PC-3 (cell line): ENCODE results near the gene DYTN. TPM values are rescaled to one million over a fixed set of nuclear protein-coding genes. Genes with fewer than 3 reads are reported as not detected.

Experiments used
- ATAC-seq: fragments of 200-7000 bp; cut with Tn5 transposase; 2 replicates; pipeline ENCODE4 v1.9.1; 2020; ENCODE audit warnings: mild to moderate bottlenecking, moderate library complexity
- BruUV-seq: library from RNA; stranded (reverse); fragments of 400-500 nt; replicated peaks from 2 replicates; lab custom pipeline; 2021; lab: Mats Ljungman, UMichigan
- CTCF ChIA-PET: fragments of 300-600 bp; sonication (Branson Sonifier 250); formaldehyde crosslinking; loops from one replicate; lab custom pipeline; 2022; ENCODE audit warnings: antibody characterized with exemption; lab: Charles Lee
- POLR2A ChIA-PET: fragments of 300-600 bp; sonication (Branson Sonifier 250); formaldehyde crosslinking; loops from one replicate; lab custom pipeline; 2022; ENCODE audit warnings: antibody characterized with exemption; ENCODE audit not compliant: unreplicated experiment; lab: Charles Lee
- DNase-seq: peaks from one replicate; pipeline ENCODE4 v3.0.0-alpha.2; 2015
- H2AFZ ChIP-seq: fragments of 300-600 bp; sonication (generic); 2 replicates; pipeline ENCODE4 v1.6.0; 2016; ENCODE audit warnings: antibody characterized with exemption, low read length
- H3F3A ChIP-seq: fragments of 300-600 bp; sonication (generic); one replicate; pipeline ENCODE4 v1.6.0; 2017; ENCODE audit warnings: antibody characterized with exemption, low read length, control low read depth, mild to moderate bottlenecking; ENCODE audit not compliant: unreplicated experiment
- H3K27ac ChIP-seq: fragments of 300-600 bp; sonication (generic); 2 replicates; pipeline ENCODE4 v1.5.1; 2016; ENCODE audit warnings: mild to moderate bottlenecking, low read length
- H3K27me3 ChIP-seq: fragments of 300-600 bp; sonication (generic); 2 replicates; pipeline ENCODE4 v1.6.1; 2016; ENCODE audit warnings: low read length, mixed read lengths
- H3K36me3 ChIP-seq: fragments of 300-600 bp; sonication (generic); 2 replicates; pipeline ENCODE4 v1.6.1; 2016; ENCODE audit warnings: low read depth, mixed run types, low read length, mixed read lengths
- H3K4me1 ChIP-seq: fragments of 300-600 bp; sonication (generic); 2 replicates; pipeline ENCODE4 v1.5.1; 2016; ENCODE audit warnings: low read length; ENCODE audit not compliant: insufficient read depth
- H3K4me2 ChIP-seq: fragments of 300-600 bp; sonication (generic); 2 replicates; pipeline ENCODE4 v1.6.0; 2016; ENCODE audit warnings: low read length
- H3K4me3 ChIP-seq: fragments of 300-600 bp; sonication (generic); 2 replicates; pipeline ENCODE4 v1.5.1; 2016; ENCODE audit warnings: mild to moderate bottlenecking, low read length, mixed read lengths
- H3K79me2 ChIP-seq: fragments of 300-600 bp; sonication (generic); 2 replicates; pipeline ENCODE4 v1.6.1; 2017; ENCODE audit warnings: low read length, mixed read lengths
- H3K9ac ChIP-seq: fragments of 300-600 bp; sonication (generic); 2 replicates; pipeline ENCODE4 v1.6.0; 2016; ENCODE audit warnings: mild to moderate bottlenecking, low read length
- H3K9me2 ChIP-seq: fragments of 300-600 bp; sonication (generic); replicated peaks from 2 replicates; pipeline ENCODE4 v1.6.1; 2016; ENCODE audit warnings: mixed run types, low read length, mixed read lengths
- H3K9me3 ChIP-seq: fragments of 300-600 bp; sonication (generic); 2 replicates; pipeline ENCODE4 v1.6.1; 2016; ENCODE audit warnings: low read length, mixed read lengths
- H4K20me1 ChIP-seq: fragments of 300-600 bp; sonication (generic); 2 replicates; pipeline ENCODE4 v1.6.1; 2016; ENCODE audit warnings: low read length, mixed read lengths
- CTCF ChIP-seq: fragments of 300-600 bp; sonication (generic); conservative IDR thresholded peaks from 2 replicates; pipeline ENCODE4 v1.5.1; 2017; ENCODE audit warnings: antibody characterized with exemption, low read depth, mild to moderate bottlenecking, low read length
- EZH2 ChIP-seq: fragments of 300-600 bp; sonication (generic); IDR thresholded peaks from one replicate; pipeline ENCODE4 v1.6.1; 2017; ENCODE audit warnings: antibody characterized with exemption, mild to moderate bottlenecking, low read length; ENCODE audit not compliant: unreplicated experiment
- EZH2phosphoT487 ChIP-seq: fragments of 300-600 bp; sonication (generic); IDR thresholded peaks from 2 replicates; pipeline ENCODE4 v1.6.1; 2018; ENCODE audit warnings: mild to moderate bottlenecking, antibody characterized with exemption, low read length, borderline replicate concordance
- intact Hi-C: fragments of 100-400 bp; cut with micrococcal nuclease; formaldehyde crosslinking; loops from 2 replicates; pipeline ENCODE4 v1.9.0; 2023
- total RNA-seq: library from RNA; depleted of rRNA; stranded (reverse); fragments of >200 nt; gene quantifications from 2 replicates; pipeline ENCODE4 v1.2.3, GENCODE V29; 2014

DYTN gene
- total RNA-seq, 1 experiment from 2014 or later, result not detected

GRCh38 chr2:206611736-206612135 is 106.5 kb downstream of the DYTN start:
- Histone ChIP-seq H3K4me1 (peaks cover 56% of the 10 kb centered on the region), H3K27me3 (no peaks in the 10 kb centered on the region), H2AFZ (peak overlapping the region; percentile 4; the same call in 1 of the 2 replicates), H3K4me2 (peak overlapping the region; percentile 79), H3F3A (peaks cover 6% of the 10 kb centered on the region), H3K9me2 (no peaks in the 10 kb centered on the region), H4K20me1 (no peaks in the 10 kb centered on the region), H3K9ac (peak overlapping the region; percentile 42), H3K79me2 (no peaks in the 10 kb centered on the region), H3K27ac (peak overlapping the region; percentile 88), H3K4me3 (peak overlapping the region; percentile 41), H3K36me3 (no peaks in the 10 kb centered on the region), H3K9me3 (no peaks in the 10 kb centered on the region)
- TF ChIP-seq CTCF, result no peak
- ChIA-PET CTCF (no interaction called here), POLR2A (interaction anchor here (0.6 kb wide), 1 partner anchor 632 kb away, joined by 3 read pairs; no protein-coding TSS in a partner anchor)
- intact Hi-C loops, result loop anchor here (2.0 to 10.0 kb wide), 2 partner anchors 53 to 553 kb away; partner anchors contain the start of gene KLF7
- DNase-seq (peak; percentile 55), ATAC-seq (peak; percentile 33)
- no TSS peak for BruUV-seq

DNA sequence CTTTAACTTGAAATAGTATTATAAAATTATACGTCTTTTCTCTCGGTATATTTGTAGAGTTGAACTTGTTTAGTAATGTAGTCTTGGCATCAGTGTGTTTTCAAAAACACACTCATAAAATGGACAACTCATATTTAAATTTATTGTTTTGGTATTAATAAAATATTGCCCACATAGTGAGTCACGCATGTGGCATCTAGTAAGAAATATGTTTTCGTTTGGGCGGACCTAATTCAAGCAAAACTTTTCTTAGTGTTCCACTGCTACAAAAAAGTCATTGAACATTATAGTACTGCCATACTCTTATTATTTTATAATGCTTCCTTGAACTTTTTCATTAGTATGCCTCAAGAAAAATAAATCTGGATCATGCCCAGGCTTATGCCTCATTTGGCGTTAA is 107.0 kb downstream of the DYTN start:
- ChIA-PET POLR2A (interaction anchor here (0.6 kb wide), 1 partner anchor 631 kb away, joined by 3 read pairs; no protein-coding TSS in a partner anchor), CTCF (no interaction called here)
- peak overlapping the region; percentile 4; the same call in 1 of the 2 replicates for H2AFZ ChIP-seq
- no peaks in the 10 kb centered on the region for H3K9me3 ChIP-seq
- no peaks in the 10 kb centered on the region for H4K20me1 ChIP-seq
- no peaks in the 10 kb centered on the region for H3K79me2 ChIP-seq
- H3K4me3 ChIP-seq, result peak overlapping the region; percentile 41
- peaks cover 51% of the 10 kb centered on the region for H3K4me1 ChIP-seq
- H3K27me3 ChIP-seq, result no peaks in the 10 kb centered on the region
- H3K9me2 ChIP-seq, result no peaks in the 10 kb centered on the region
- no TSS peak for BruUV-seq
- peak overlapping the region; percentile 42 for H3K9ac ChIP-seq
- H3K27ac ChIP-seq, result peak overlapping the region; percentile 88
- ATAC-seq (peak; percentile 64), DNase-seq (peak; percentile 89)
- H3F3A ChIP-seq, result peaks cover 6% of the 10 kb centered on the region
- H3K36me3 ChIP-seq, result no peaks in the 10 kb centered on the region
- TF ChIP-seq CTCF (no peak), EZH2 (no peak), EZH2phosphoT487 (no peak)
- peak overlapping the region; percentile 79 for H3K4me2 ChIP-seq
- intact Hi-C loops, result loop anchor here (2.0 to 10.0 kb wide), 2 partner anchors 52 to 554 kb away; partner anchors contain the start of gene KLF7

DNA sequence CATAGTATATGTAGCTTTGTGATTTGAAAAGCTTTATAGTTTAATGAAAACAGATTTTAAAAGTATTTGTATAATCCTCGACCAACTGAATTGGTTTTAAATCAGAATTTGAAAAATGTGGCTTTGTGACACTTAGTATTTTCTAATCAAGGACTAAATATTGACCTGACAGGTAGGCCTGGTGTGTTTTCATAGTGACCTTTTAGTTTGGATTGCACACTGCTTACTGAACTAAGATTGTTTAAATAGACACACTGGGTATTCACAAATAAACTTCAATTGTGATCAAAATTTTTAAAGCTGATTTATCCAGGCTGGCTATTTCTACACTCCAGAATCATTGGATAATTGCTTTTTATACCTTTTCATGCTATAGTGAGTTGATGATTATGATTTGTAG is 107.7 kb downstream of the DYTN start:
- no TSS peak for BruUV-seq
- POLR2A ChIA-PET, result no interaction called here
- Histone ChIP-seq H3K9me2 (no peaks in the 10 kb centered on the region), H3K4me1 (peaks cover 45% of the 10 kb centered on the region), H3K27me3 (no peaks in the 10 kb centered on the region), H3K9ac (0 out of 2 replicates have a peak overlapping the region, but pooled peaks have one; percentile 7), H3K9me3 (no peaks in the 10 kb centered on the region), H3K79me2 (no peaks in the 10 kb centered on the region), H3K36me3 (no peaks in the 10 kb centered on the region), H3K4me3 (no peak overlapping the region), H3K4me2 (peak overlapping the region; percentile 79), H2AFZ (no peak overlapping the region), H3K27ac (peak overlapping the region; percentile 88), H3F3A (peaks cover under 1% of the 10 kb centered on the region), H4K20me1 (no peaks in the 10 kb centered on the region)
- CTCF ChIA-PET, result no interaction called here
- intact Hi-C loops, result loop anchor here (2.0 to 10.0 kb wide), 2 partner anchors 52 to 554 kb away; partner anchors contain the start of gene KLF7
- DNase-seq (no peak), ATAC-seq (no peak)
- TF ChIP-seq EZH2 (no peak), EZH2phosphoT487 (no peak), CTCF (no peak)
